ENCODE data around the gene LDLRAP1. TPM values are rescaled to one million over a fixed set of nuclear protein-coding genes. Genes with fewer than 3 reads are reported as not detected.

The LDLRAP1 gene
- total RNA-seq, 2 donors from 2014 or later: 37.8 to 56.3 TPM

GRCh38 chr1:25607123-25607522 is 63.7 kb downstream of the LDLRAP1 start:
- Histone ChIP-seq H3K9me3 (no peaks in the 10 kb centered on the region), H3K27me3 (replicated peaks; ENCODE audit: insufficient read depth) (no peaks in the 10 kb centered on the region), H3K4me1 (replicated peaks) (peaks cover 5% of the 10 kb centered on the region), H3K4me3 (no peak overlapping the region), H3K27ac (no peak overlapping the region), H3K36me3 (no peaks in the 10 kb centered on the region)
- TF ChIP-seq POLR2AphosphoS5 (IDR thresholded peaks at IDR 0.05) (no peak), POLR2A (IDR thresholded peaks at IDR 0.05) (no peak)
- TF ChIP-seq, protein P1, sequence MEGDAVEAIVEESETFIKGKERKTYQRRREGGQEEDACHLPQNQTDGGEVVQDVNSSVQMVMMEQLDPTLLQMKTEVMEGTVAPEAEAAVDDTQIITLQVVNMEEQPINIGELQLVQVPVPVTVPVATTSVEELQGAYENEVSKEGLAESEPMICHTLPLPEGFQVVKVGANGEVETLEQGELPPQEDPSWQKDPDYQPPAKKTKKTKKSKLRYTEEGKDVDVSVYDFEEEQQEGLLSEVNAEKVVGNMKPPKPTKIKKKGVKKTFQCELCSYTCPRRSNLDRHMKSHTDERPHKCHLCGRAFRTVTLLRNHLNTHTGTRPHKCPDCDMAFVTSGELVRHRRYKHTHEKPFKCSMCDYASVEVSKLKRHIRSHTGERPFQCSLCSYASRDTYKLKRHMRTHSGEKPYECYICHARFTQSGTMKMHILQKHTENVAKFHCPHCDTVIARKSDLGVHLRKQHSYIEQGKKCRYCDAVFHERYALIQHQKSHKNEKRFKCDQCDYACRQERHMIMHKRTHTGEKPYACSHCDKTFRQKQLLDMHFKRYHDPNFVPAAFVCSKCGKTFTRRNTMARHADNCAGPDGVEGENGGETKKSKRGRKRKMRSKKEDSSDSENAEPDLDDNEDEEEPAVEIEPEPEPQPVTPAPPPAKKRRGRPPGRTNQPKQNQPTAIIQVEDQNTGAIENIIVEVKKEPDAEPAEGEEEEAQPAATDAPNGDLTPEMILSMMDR (IDR thresholded peaks at IDR 0.05): no peak
- intact Hi-C loops (cut with DNase I): no loop called here
- no peak for DNase-seq (ENCODE audit: low spot score)
- 95% methylated on average over 5 of the region's 5 CpGs for WGBS

- DNase-seq (ENCODE audit: low spot score): peak; percentile 86
These were observed 65.2 kb downstream of the LDLRAP1 start for GRCh38 chr1:25608488-25609178.

GRCh38 chr1:25609921-25610320 is 66.5 kb downstream of the LDLRAP1 start:
- 66% methylated on average over 6 of the region's 6 CpGs for WGBS
- no peak overlapping the region for H3K27ac ChIP-seq
- DNase-seq (ENCODE audit: low spot score): no peak
- intact Hi-C loops (cut with DNase I): loop anchor here (2.0 kb wide), 1 partner anchor 189 kb away; no protein-coding TSS in a partner anchor
- no peak for TF ChIP-seq POLR2A (IDR thresholded peaks at IDR 0.05)
- no peak for TF ChIP-seq POLR2AphosphoS5 (IDR thresholded peaks at IDR 0.05)
- TF ChIP-seq, protein P1 (IDR thresholded peaks at IDR 0.05): no peak
- H3K36me3 ChIP-seq: no peaks in the 10 kb centered on the region
- H3K4me3 ChIP-seq: no peak overlapping the region
- H3K9me3 ChIP-seq: no peaks in the 10 kb centered on the region
- H3K4me1 ChIP-seq (replicated peaks): peaks cover 5% of the 10 kb centered on the region
- H3K27me3 ChIP-seq (replicated peaks; ENCODE audit: insufficient read depth): no peaks in the 10 kb centered on the region

More at GRCh38 chr1:25608488-25609178, 65.2 kb downstream of the LDLRAP1 start:
- no peak overlapping the region for H3K27ac ChIP-seq
- no peak overlapping the region for H3K4me3 ChIP-seq
- TF ChIP-seq POLR2A (IDR thresholded peaks at IDR 0.05) (no peak), POLR2AphosphoS5 (IDR thresholded peaks at IDR 0.05) (peak; percentile 66)
- TF ChIP-seq, protein P1 (IDR thresholded peaks at IDR 0.05): peak; percentile 74 to 91 (median 87)
- no peaks in the 10 kb centered on the region for H3K27me3 ChIP-seq (replicated peaks; ENCODE audit: insufficient read depth)
- intact Hi-C loops (cut with DNase I): no loop called here
- 23% methylated on average over 15 of the region's 15 CpGs for WGBS
- peaks cover 5% of the 10 kb centered on the region for H3K4me1 ChIP-seq (replicated peaks)
- H3K36me3 ChIP-seq: no peaks in the 10 kb centered on the region
- H3K9me3 ChIP-seq: no peaks in the 10 kb centered on the region

- WGBS: 53% methylated on average over 8 of the region's 8 CpGs
- H3K36me3 ChIP-seq: no peaks in the 10 kb centered on the region
- intact Hi-C loops (cut with DNase I): loop anchor here (2.0 kb wide), 1 partner anchor 188 kb away; no protein-coding TSS in a partner anchor
- no peak overlapping the region for H3K27ac ChIP-seq
- no peak for DNase-seq (ENCODE audit: low spot score)
- no peaks in the 10 kb centered on the region for H3K9me3 ChIP-seq
- H3K4me3 ChIP-seq: no peak overlapping the region
- H3K27me3 ChIP-seq (replicated peaks; ENCODE audit: insufficient read depth): no peaks in the 10 kb centered on the region
- peaks cover 5% of the 10 kb centered on the region for H3K4me1 ChIP-seq (replicated peaks)
- no peak for TF ChIP-seq POLR2AphosphoS5 (IDR thresholded peaks at IDR 0.05)
- TF ChIP-seq, protein P1 (IDR thresholded peaks at IDR 0.05): peak in 1 of 4 experiments; percentile 22
These were observed 67.6 kb downstream of the LDLRAP1 start for GRCh38 chr1:25610822-25611630.

All from prostate gland (tissue), 2 donors.